A673 (cell line): ENCODE data around the gene ABI3. TPM values are rescaled to one million over a fixed set of nuclear protein-coding genes. Genes with fewer than 3 reads are reported as not detected.
A peak's percentile ranks its signal among the peaks of the same experiment; 100 is the strongest.
"Not testable (repeated sequence)": the region's sequence is repeated elsewhere in the genome, so short reads cannot be mapped to it uniquely, and the experiment has no call there.

ENCODE experiments used
- BruUV-seq: library from RNA; stranded (reverse); fragments of 400-500 nt; replicated peaks from 2 replicates; lab custom pipeline; 2021; lab: Mats Ljungman, UMichigan
- CTCF ChIA-PET: fragments of 300-600 bp; sonication (Branson Sonifier 250); formaldehyde crosslinking; loops from one replicate; lab custom pipeline; 2022; ENCODE audit warnings: antibody characterized with exemption; lab: Charles Lee
- POLR2A ChIA-PET: fragments of 300-600 bp; sonication (Branson Sonifier 250); formaldehyde crosslinking; loops from one replicate; lab custom pipeline; 2022; ENCODE audit warnings: antibody characterized with exemption; ENCODE audit not compliant: low non-redundant PET; lab: Charles Lee
- DNase-seq: peaks from one replicate; pipeline ENCODE4 v3.0.0-alpha.2; 2015; ENCODE audit warnings: low spot score
- H3K27ac ChIP-seq: fragments of 200-600 bp; sonication (generic); 2 replicates; pipeline ENCODE4 v1.5.1; 2016; ENCODE audit warnings: mixed run types, low read depth, mild to moderate bottlenecking, mixed read lengths, antibody characterized with exemption, low read length; ENCODE audit not compliant: poor library complexity, severe bottlenecking
- H3K27me3 ChIP-seq: fragments of 200-600 bp; sonication (generic); replicated peaks from 2 replicates; pipeline ENCODE4 v1.6.1; 2017; ENCODE audit warnings: mixed run types, low read depth, mild to moderate bottlenecking, mixed read lengths, antibody characterized with exemption, low read length; ENCODE audit not compliant: insufficient read depth, poor library complexity
- H3K36me3 ChIP-seq: fragments of 200-600 bp; sonication (generic); 2 replicates; pipeline ENCODE4 v1.6.1; 2016; ENCODE audit warnings: mixed run types, mild to moderate bottlenecking, mixed read lengths, antibody characterized with exemption, low read length; ENCODE audit not compliant: insufficient read depth, poor library complexity, severe bottlenecking
- H3K4me1 ChIP-seq: fragments of 200-600 bp; sonication (generic); 2 replicates; pipeline ENCODE4 v1.6.1; 2017; ENCODE audit warnings: mixed run types, mild to moderate bottlenecking, mixed read lengths, antibody characterized with exemption, low read length; ENCODE audit not compliant: insufficient read depth, poor library complexity, severe bottlenecking
- H3K4me3 ChIP-seq: fragments of 200-600 bp; sonication (generic); 2 replicates; pipeline ENCODE4 v1.5.1; 2016; ENCODE audit warnings: low read depth, mixed run types, mild to moderate bottlenecking, mixed read lengths, low read length; ENCODE audit not compliant: poor library complexity, severe bottlenecking
- H3K9me3 ChIP-seq: fragments of 200-600 bp; sonication (generic); 2 replicates; pipeline ENCODE4 v1.6.1; 2016; ENCODE audit warnings: mixed run types, low read depth, mild to moderate bottlenecking, mixed read lengths, antibody characterized with exemption, low read length; ENCODE audit not compliant: poor library complexity, severe bottlenecking
- EZH2 ChIP-seq: fragments of 200-600 bp; sonication (generic); IDR thresholded peaks from 2 replicates; pipeline ENCODE4 v1.6.1; 2017; ENCODE audit warnings: borderline replicate concordance, low read depth, mild to moderate bottlenecking, mixed read lengths, antibody characterized with exemption, low read length; ENCODE audit not compliant: poor library complexity, severe bottlenecking
- intact Hi-C: fragments of 100-400 bp; cut with micrococcal nuclease; formaldehyde crosslinking; loops from one replicate; pipeline ENCODE4 v1.10.0; 2022; ENCODE audit not compliant: unreplicated experiment
- total RNA-seq: library from RNA; stranded (reverse); gene quantifications from 2 replicates; pipeline ENCODE4 v1.2.3, GENCODE V29; 2021
- TF ChIP-seq, protein P1 (sequence below): fragments of 300-800, 200-600 bp; sonication (generic); conservative IDR thresholded peaks from 2 replicates; pipeline ENCODE4 v1.5.1; 2017; ENCODE audit warnings: low read depth, mild to moderate bottlenecking, antibody characterized with exemption, low read length, moderate library complexity, mixed read lengths

Gene ABI3
- total RNA-seq, 1 experiment from 2014 or later, result 9.7 TPM

DNA sequence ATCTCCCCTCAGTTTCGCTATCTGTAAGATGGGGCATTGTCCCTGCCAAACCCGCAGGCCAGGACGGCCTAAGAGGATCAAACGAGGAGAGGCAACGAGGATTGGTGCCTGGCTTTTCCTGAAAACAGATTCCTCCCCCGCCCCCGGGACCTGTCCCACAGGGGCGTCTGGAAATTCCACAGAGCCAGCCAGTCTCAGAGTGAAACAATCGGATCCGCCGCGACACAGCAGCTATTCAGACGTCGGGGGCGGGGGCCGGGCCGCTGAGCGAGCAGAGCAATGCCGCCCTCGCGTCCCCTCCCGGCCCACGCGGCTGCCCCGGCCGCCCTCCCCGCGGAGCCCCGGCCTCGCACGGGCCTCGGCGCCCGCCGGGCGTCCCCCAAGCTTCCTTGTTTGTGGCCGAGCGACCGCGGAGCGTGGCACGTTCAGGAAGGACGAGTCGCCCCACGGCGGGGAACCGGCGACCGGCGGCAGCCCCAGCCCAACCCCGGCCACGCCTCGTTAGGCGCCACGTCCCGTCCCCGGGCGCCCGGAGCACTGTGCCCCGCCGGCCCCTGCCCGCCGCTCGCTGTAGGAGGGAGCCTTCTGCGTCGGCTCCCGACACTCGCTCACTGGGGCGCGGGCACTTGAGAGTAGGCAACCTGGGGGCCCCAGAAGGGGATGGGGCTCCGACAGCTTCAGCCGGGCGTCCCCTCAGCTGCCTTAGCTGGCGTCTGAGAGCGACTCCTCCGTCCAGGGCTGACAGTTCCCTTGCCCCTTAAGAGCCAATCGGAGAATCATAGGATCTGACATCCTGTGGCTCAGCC is 49.7 kb downstream of the ABI3 start:
- TF ChIP-seq, protein P1, sequence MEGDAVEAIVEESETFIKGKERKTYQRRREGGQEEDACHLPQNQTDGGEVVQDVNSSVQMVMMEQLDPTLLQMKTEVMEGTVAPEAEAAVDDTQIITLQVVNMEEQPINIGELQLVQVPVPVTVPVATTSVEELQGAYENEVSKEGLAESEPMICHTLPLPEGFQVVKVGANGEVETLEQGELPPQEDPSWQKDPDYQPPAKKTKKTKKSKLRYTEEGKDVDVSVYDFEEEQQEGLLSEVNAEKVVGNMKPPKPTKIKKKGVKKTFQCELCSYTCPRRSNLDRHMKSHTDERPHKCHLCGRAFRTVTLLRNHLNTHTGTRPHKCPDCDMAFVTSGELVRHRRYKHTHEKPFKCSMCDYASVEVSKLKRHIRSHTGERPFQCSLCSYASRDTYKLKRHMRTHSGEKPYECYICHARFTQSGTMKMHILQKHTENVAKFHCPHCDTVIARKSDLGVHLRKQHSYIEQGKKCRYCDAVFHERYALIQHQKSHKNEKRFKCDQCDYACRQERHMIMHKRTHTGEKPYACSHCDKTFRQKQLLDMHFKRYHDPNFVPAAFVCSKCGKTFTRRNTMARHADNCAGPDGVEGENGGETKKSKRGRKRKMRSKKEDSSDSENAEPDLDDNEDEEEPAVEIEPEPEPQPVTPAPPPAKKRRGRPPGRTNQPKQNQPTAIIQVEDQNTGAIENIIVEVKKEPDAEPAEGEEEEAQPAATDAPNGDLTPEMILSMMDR, result no peak
- TF ChIP-seq EZH2, result no peak
- BruUV-seq, result no TSS peak
- no peaks in the 10 kb centered on the region for H3K27me3 ChIP-seq
- no peaks in the 10 kb centered on the region for H3K36me3 ChIP-seq
- CTCF ChIA-PET, result no interaction called here
- intact Hi-C loops, result no loop called here
- DNase-seq, result peak; percentile 78
- no peaks in the 10 kb centered on the region for H3K9me3 ChIP-seq
- peak overlapping the region; percentile 50 for H3K4me3 ChIP-seq
- no peaks in the 10 kb centered on the region for H3K4me1 ChIP-seq
- POLR2A ChIA-PET, result interaction anchor here (0.5 kb wide), 2 partner anchors 97 to 137 kb away, joined by 6 to 7 read pairs; no protein-coding TSS in a partner anchor
- peak overlapping the region; percentile 68 for H3K27ac ChIP-seq

DNA sequence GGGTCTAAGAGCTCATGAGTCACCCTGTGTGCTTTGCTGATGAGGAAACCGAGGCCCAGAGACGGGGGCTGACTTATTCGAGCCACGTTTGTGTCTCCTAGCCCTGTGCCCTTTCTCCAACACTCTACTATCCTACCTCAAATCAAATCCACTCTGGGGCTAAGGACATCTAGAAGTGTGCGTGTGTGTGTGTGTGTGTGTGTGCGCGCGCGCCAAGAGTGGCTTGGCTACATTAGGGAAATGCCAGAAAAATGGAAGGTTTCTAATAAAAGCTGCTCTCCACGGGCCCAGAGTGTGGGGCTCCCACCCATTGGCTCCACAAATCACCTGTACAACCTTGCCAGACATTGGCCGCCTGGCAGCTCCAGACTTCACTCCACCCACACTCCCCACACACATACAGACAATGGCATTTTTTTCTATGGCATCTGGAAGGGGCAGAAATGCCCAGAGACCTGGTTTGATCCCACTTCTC is 50.3 kb downstream of the ABI3 start:
- intact Hi-C loops, result no loop called here
- Histone ChIP-seq H3K27me3 (no peaks in the 10 kb centered on the region), H3K4me3 (peak overlapping the region; percentile 50), H3K27ac (no peak overlapping the region), H3K36me3 (no peaks in the 10 kb centered on the region), H3K4me1 (no peaks in the 10 kb centered on the region), H3K9me3 (no peaks in the 10 kb centered on the region)
- TF ChIP-seq EZH2, result no peak
- TF ChIP-seq, protein P1, result no peak
- CTCF ChIA-PET, result no interaction called here
- BruUV-seq, result no TSS peak
- POLR2A ChIA-PET, result no interaction called here
- no peak for DNase-seq

DNA sequence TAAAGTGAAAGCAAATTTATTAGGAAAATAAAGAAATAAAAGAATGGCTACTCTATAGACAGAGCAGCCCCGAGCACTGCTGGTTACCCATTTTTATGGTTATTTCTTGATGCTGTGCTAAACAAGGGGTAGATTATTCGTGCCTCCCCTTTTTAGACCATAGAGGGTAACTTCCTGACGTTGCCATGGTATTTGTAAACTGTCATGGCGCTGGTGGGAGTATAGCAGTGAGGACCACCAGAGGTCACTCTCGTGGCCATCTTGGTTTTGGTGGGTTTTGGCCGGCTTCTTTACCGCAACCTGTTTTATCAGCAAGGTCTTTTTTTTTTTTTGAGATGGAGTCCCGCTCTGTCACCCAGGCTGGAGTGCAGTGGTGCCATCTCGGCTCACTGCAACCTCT is 51.0 kb downstream of the ABI3 start:
- H3K9me3 ChIP-seq, H3K27ac ChIP-seq, DNase-seq, H3K36me3 ChIP-seq, H3K4me1 ChIP-seq, BruUV-seq, intact Hi-C loops, H3K27me3 ChIP-seq, H3K4me3 ChIP-seq, POLR2A ChIA-PET, CTCF ChIA-PET: not testable (repeated sequence)

DNA sequence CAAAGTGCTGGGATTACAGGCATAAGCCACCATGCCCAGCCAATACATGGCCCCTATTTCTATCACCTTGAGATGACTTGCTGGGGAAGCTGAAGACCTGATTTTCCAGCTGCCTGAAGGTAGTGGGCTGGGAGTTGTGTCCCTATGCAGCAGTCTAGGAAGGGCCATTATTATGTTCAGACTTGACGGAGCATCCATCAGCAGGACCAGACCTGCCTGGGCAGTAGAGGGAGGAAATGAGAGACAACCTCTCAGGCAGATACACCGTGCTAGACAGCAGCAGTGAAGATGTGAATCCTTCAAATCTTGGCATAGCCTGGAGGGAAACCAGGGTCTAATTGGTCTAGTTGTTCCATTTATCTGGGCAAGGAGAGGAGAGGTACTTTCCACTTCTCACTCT is 55.7 kb downstream of the ABI3 start:
- H3K27me3 ChIP-seq, result no peaks in the 10 kb centered on the region
- H3K27ac ChIP-seq, result no peak overlapping the region
- ChIA-PET CTCF (no interaction called here), POLR2A (no interaction called here)
- intact Hi-C loops, result no loop called here
- no TSS peak for BruUV-seq
- no peaks in the 10 kb centered on the region for H3K9me3 ChIP-seq
- TF ChIP-seq, protein P1, result no peak
- TF ChIP-seq EZH2, result no peak
- H3K4me3 ChIP-seq, result no peak overlapping the region
- H3K4me1 ChIP-seq, result no peaks in the 10 kb centered on the region
- DNase-seq, result no peak
- no peaks in the 10 kb centered on the region for H3K36me3 ChIP-seq
